HepG2 (cell line): Measurements from ENCODE around the gene GRAMD4. TPM values are rescaled to one million over a fixed set of nuclear protein-coding genes. Genes with fewer than 3 reads are reported as not detected.

Source experiments
- ATAC-seq: fragments of 200-7000 bp; cut with Tn5 transposase; 3 replicates; pipeline ENCODE4 v1.9.1; 2020; ENCODE audit warnings: mild to moderate bottlenecking, moderate library complexity
- BruUV-seq: library from RNA; stranded (reverse); fragments of 400-500 nt; replicated peaks from 2 replicates; lab custom pipeline; 2021; lab: Mats Ljungman, UMichigan
- CTCF ChIA-PET: fragments of 300-600 bp; formaldehyde crosslinking; extraction: SDS; loops from one replicate; lab custom pipeline; 2021; ENCODE audit warnings: low total read pairs, inconsistent platforms, low intra/inter-chr PET ratio; lab: Yijun Ruan, JAX
- POLR2A ChIA-PET: fragments of 350-600 bp; sonication (Branson Sonifier 250); formaldehyde crosslinking; loops from one replicate; lab custom pipeline; 2020; ENCODE audit warnings: antibody characterized with exemption, inconsistent platforms; lab: Yijun Ruan, JAX
- DNase-seq: peaks from one replicate; pipeline ENCODE4 v3.0.0-alpha.2; 2015; ENCODE audit warnings: low spot score
- FAIRE-seq: peaks from 3 replicates; lab custom pipeline; 2011; peaks lifted over from hg19 to GRCh38; lab: Jason Lieb, UNC
- H2AFZ ChIP-seq: one replicate; pipeline ENCODE4 v1.6.1; 2011; ENCODE audit warnings: low read length, inconsistent platforms
- H3K27ac ChIP-seq: fragments of 300-600 bp; 3 replicates; pipeline ENCODE4 v1.8.0; 2011; ENCODE audit warnings: mixed run types, mild to moderate bottlenecking, mixed read lengths, low read length, inconsistent platforms; ENCODE audit not compliant: insufficient read depth; ENCODE audit errors: extremely low read length
- H3K27me3 ChIP-seq, 2 experiments: fragments of 200-600 bp in 1 of 2; 2 replicates in 1 of 2; 3 replicates in 1 of 2; pipeline versions ENCODE4 v1.6.0 to v1.8.0; 2011; ENCODE audit warnings: low read length in 2 of 2, mild to moderate bottlenecking in 2 of 2, moderate library complexity in 2 of 2, inconsistent platforms in 1 of 2; ENCODE audit not compliant: insufficient read depth in 2 of 2, control insufficient read depth in 1 of 2
- H3K36me3 ChIP-seq, 2 experiments: fragments of 200-600 bp in 1 of 2; replicated peaks in 1 of 2; 2 replicates in 1 of 2; 3 replicates in 1 of 2; pipeline versions ENCODE4 v1.5.1 to v1.8.0; 2011; ENCODE audit warnings: low read length in 2 of 2, inconsistent platforms in 1 of 2; ENCODE audit not compliant: insufficient read depth in 2 of 2, control insufficient read depth in 1 of 2
- H3K4me1 ChIP-seq: 2 replicates; pipeline ENCODE4 v1.5.1; 2012; ENCODE audit warnings: low read length, inconsistent platforms; ENCODE audit not compliant: insufficient read depth
- H3K4me2 ChIP-seq: 2 replicates; pipeline ENCODE4 v1.6.0; 2011; ENCODE audit warnings: low read depth, low read length, inconsistent platforms
- H3K4me3 ChIP-seq, 3 experiments: fragments of 200-600 bp in 1 of 3; sonication (generic), shearing (Covaris generic) in 1 of 3; replicated peaks in 1 of 3; 2 replicates each; pipeline ENCODE4 v1.5.1; 2011 to 2016; ENCODE audit warnings: low read length in 3 of 3, inconsistent platforms in 2 of 3, low read depth in 2 of 3, mild to moderate bottlenecking in 2 of 3, control low read depth in 1 of 3, mixed read lengths in 1 of 3; ENCODE audit not compliant: insufficient read depth in 1 of 3
- H3K79me2 ChIP-seq: one replicate; pipeline ENCODE4 v1.6.1; 2011; ENCODE audit warnings: low read length, inconsistent platforms; ENCODE audit not compliant: insufficient read depth
- H3K9ac ChIP-seq: 2 replicates; pipeline ENCODE4 v1.6.0; 2011; ENCODE audit warnings: mild to moderate bottlenecking, low read depth, low read length, inconsistent platforms; ENCODE audit not compliant: insufficient read depth
- H3K9me3 ChIP-seq: 2 replicates; pipeline ENCODE4 v1.5.1; 2012; ENCODE audit warnings: mild to moderate bottlenecking, low read length
- H4K20me1 ChIP-seq: 2 replicates; pipeline ENCODE4 v1.6.0; 2011; ENCODE audit warnings: inconsistent platforms, mild to moderate bottlenecking, low read length, moderate library complexity; ENCODE audit not compliant: insufficient read depth
- DPF2 ChIP-seq: sonication (generic); formaldehyde crosslinking; IDR thresholded peaks from 2 replicates; pipeline ENCODE4 v1.4.0; 2020; ENCODE audit warnings: mild to moderate bottlenecking, low read depth, missing genetic modification reagents, borderline replicate concordance
- KDM2A ChIP-seq: sonication (generic); formaldehyde crosslinking; IDR thresholded peaks from 2 replicates; pipeline ENCODE4 v1.4.0; 2020; ENCODE audit warnings: low read depth, missing genetic modification reagents, borderline replicate concordance
- NR2F6 ChIP-seq, 2 experiments: IDR thresholded peaks; 2 replicates each; pipeline ENCODE4 v1.6.1; 2016; ENCODE audit warnings: antibody characterized with exemption in 1 of 2, mild to moderate bottlenecking in 1 of 2
- PHB2 ChIP-seq: fragments of 450-650 bp; IDR thresholded peaks from 2 replicates; pipeline ENCODE4 v1.6.1; 2018; ENCODE audit not compliant: partially characterized antibody
- PHF5A ChIP-seq: IDR thresholded peaks from one replicate; pipeline ENCODE4 v1.6.1; 2018; ENCODE audit warnings: low read depth, missing genetic modification reagents; ENCODE audit not compliant: unreplicated experiment
- TEAD2 ChIP-seq: sonication (generic); formaldehyde crosslinking; IDR thresholded peaks from 2 replicates; pipeline ENCODE4 v1.9.0; 2021; ENCODE audit warnings: missing genetic modification reagents
- TOE1 ChIP-seq: sonication (generic); formaldehyde crosslinking; IDR thresholded peaks from 2 replicates; pipeline ENCODE4 v1.4.0; 2020; ENCODE audit warnings: mild to moderate bottlenecking, missing genetic modification reagents
- ZNF138 ChIP-seq: sonication (generic); formaldehyde crosslinking; IDR thresholded peaks from 2 replicates; pipeline ENCODE4 v1.5.0; 2020; ENCODE audit warnings: mild to moderate bottlenecking, low read depth, missing genetic modification reagents
- ZNF430 ChIP-seq: sonication (generic); formaldehyde crosslinking; IDR thresholded peaks from 2 replicates; pipeline ENCODE4 v1.9.0; 2021; ENCODE audit warnings: mild to moderate bottlenecking, missing genetic modification reagents
- ZNF546 ChIP-seq: sonication (generic); formaldehyde crosslinking; conservative IDR thresholded peaks from 2 replicates; pipeline ENCODE4 v1.8.1; 2023; ENCODE audit warnings: mild to moderate bottlenecking, missing genetic modification reagents
- ZNF670 ChIP-seq: sonication (generic); formaldehyde crosslinking; IDR thresholded peaks from 2 replicates; pipeline ENCODE4 v1.8.0; 2022; ENCODE audit warnings: mild to moderate bottlenecking, missing genetic modification reagents, borderline replicate concordance
- WGBS: methylation state at CpG from one replicate; pipeline ENCODE4 v1.1.6; 2017; ENCODE audit warnings: low lambda C conversion rate; 5-methylcytosine and 5-hydroxymethylcytosine counted together
- in situ Hi-C: cut with HindIII; loops from 2 replicates; pipeline ENCODE4 v1.10.0; 2017; ENCODE audit warnings: low pct_unique_long_range_greater_than_20kb; ENCODE audit not compliant: extremely low pct_ligation_motif_present
- intact Hi-C: fragments of 100-400 bp; cut with micrococcal nuclease; formaldehyde crosslinking; loops from one replicate; pipeline ENCODE4 v1.10.0; 2022; ENCODE audit not compliant: unreplicated experiment
- polyA plus RNA-seq, 8 experiments: library from polyadenylated mRNA; depleted of rRNA in 3 of 8; stranded (reverse) in 7 of 8; unstranded in 1 of 8; fragments of >200 nt; fragmentation: Illumina TruSeq in 4 of 8; extraction: Trizol in 4 of 8; gene quantifications; 2 replicates each; pipeline versions ENCODE4 v1.2.1 to v1.2.3, GENCODE V29; 2011 to 2016; ENCODE audit warnings: low read depth in 4 of 8, missing spikeins in 1 of 8, mixed read lengths in 1 of 8; ENCODE audit not compliant: insufficient read depth in 1 of 8
- total RNA-seq, 5 experiments: library from RNA; depleted of rRNA; stranded (reverse); fragments of >200 nt; fragmentation: Illumina TruSeq; extraction: Trizol; gene quantifications; 2 replicates each; pipeline ENCODE4 v1.2.3, GENCODE V29; 2016; ENCODE audit warnings: low read depth in 1 of 5
- TF ChIP-seq, protein P1 (sequence below): sonication (generic); formaldehyde crosslinking; IDR thresholded peaks from 2 replicates; pipeline ENCODE4 v1.4.0; 2020; ENCODE audit warnings: missing genetic modification reagents, borderline replicate concordance
- TF ChIP-seq, protein P2 (sequence below): sonication (generic); formaldehyde crosslinking; IDR thresholded peaks from 2 replicates; pipeline ENCODE4 v1.5.1; 2020; ENCODE audit warnings: missing genetic modification reagents, mild to moderate bottlenecking, borderline replicate concordance
- TF ChIP-seq, protein P3 (sequence below): sonication (generic); formaldehyde crosslinking; conservative IDR thresholded peaks from 2 replicates; pipeline ENCODE4 v1.4.0; 2020; ENCODE audit warnings: missing genetic modification reagents

The GRAMD4 gene
- total and polyA plus RNA-seq, 2 of the 13 experiments (the other 11 are each of a cell fraction or from before 2014, with no cell fraction given) = 15.2 to 15.7 TPM

DNA sequence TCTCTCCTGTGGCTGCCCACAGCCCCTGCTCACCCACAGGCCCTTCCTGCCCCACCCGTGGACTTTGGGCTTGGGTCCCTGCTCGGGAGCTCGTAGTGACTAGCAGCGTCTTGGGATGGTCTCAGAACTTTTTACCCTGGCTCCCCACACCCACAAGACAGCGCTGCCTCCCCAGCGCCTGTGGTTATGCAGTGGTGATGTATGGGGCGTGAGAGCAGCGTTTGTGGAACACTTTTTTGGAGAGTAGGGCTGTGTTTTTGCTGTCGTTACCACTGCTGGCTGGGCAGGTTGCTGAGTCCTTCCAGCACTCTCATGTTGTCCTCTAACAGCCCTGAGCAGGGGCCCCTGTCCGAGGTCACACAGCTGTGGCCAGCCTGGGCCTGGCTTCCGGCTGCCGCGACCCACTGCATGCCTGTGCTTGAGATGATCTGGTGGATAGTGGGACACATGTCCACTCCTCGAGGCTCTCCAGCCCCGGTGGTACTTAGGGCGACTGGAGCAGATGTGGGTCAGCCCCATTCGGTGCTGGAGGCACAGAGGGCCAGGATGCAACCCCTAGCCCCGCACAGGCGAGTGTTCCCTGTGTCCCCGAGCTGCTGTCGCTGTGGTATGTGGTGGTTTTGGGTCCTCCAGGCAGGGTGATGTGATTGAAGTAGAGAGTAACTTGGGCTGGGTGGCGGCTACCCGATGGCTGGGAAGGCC is 7.1 kb upstream of the GRAMD4 start:
- H3K27me3 ChIP-seq = no peaks in the 10 kb centered on the region
- H3K79me2 ChIP-seq = peaks cover 12% of the 10 kb centered on the region
- WGBS = 10% methylated on average over 4 of the region's 23 CpGs
- ChIA-PET CTCF (no interaction called here), POLR2A (interaction anchor here (0.9 to 1.5 kb wide), 7 partner anchors 22 to 149 kb away, joined by 3 to 12 read pairs (median 5); partner anchors contain the start of gene TBC1D22A)
- H3K9me3 ChIP-seq = no peaks in the 10 kb centered on the region
- no peaks in the 10 kb centered on the region for H3K36me3 ChIP-seq
- BruUV-seq = no TSS peak
- ATAC-seq (peak; percentile 80), FAIRE-seq (no peak), DNase-seq (peak; percentile 35)
- H3K4me3 ChIP-seq = peak overlapping the region; percentile 26 to 61 (median 46); a peak in 5 of 6 replicates
- in situ Hi-C loops (no loop called here), intact Hi-C loops (loop anchor here (2.0 kb wide), 1 partner anchor 40 kb away; no protein-coding TSS in a partner anchor)
- H3K4me1 ChIP-seq = peaks cover 73% of the 10 kb centered on the region
- H3K27ac ChIP-seq = peak overlapping the region; percentile 73
- H3K4me2 ChIP-seq = peak overlapping the region; percentile 89
- H4K20me1 ChIP-seq = no peaks in the 10 kb centered on the region; the same call in 1 of the 2 replicates
- peak overlapping the region; percentile 62 for H3K9ac ChIP-seq
- H2AFZ ChIP-seq = no peak overlapping the region
- peak; percentile 89 for TF ChIP-seq ZNF546 (CRISPR knock-in tag)
- peak; percentile 53; the same call in 1 of the 2 replicates for TF ChIP-seq KDM2A (CRISPR knock-in tag)
- peak; percentile 61; the same call in 1 of the 2 replicates for TF ChIP-seq ZNF430 (CRISPR knock-in tag)
- no peak for TF ChIP-seq ZNF670 (CRISPR knock-in tag)
- TF ChIP-seq TEAD2 (CRISPR knock-in tag) = 0 out of 2 replicates have a peak, but pooled peaks have one; percentile 35
- TF ChIP-seq ZNF138 (CRISPR knock-in tag) = no peak
- 0 out of 2 replicates have a peak, but pooled peaks have one; percentile 66 for TF ChIP-seq DPF2 (CRISPR knock-in tag)
- peak; percentile 43 for TF ChIP-seq NR2F6 (IDR thresholded peaks at IDR 0.05)
- peak; percentile 66 for TF ChIP-seq NR2F6 (CRISPR knock-in tag; IDR thresholded peaks at IDR 0.05)
- TF ChIP-seq PHB2 = no peak
- no peak for TF ChIP-seq PHF5A (CRISPR knock-in tag)
- TF ChIP-seq TOE1 = no peak
- TF ChIP-seq, protein P1, sequence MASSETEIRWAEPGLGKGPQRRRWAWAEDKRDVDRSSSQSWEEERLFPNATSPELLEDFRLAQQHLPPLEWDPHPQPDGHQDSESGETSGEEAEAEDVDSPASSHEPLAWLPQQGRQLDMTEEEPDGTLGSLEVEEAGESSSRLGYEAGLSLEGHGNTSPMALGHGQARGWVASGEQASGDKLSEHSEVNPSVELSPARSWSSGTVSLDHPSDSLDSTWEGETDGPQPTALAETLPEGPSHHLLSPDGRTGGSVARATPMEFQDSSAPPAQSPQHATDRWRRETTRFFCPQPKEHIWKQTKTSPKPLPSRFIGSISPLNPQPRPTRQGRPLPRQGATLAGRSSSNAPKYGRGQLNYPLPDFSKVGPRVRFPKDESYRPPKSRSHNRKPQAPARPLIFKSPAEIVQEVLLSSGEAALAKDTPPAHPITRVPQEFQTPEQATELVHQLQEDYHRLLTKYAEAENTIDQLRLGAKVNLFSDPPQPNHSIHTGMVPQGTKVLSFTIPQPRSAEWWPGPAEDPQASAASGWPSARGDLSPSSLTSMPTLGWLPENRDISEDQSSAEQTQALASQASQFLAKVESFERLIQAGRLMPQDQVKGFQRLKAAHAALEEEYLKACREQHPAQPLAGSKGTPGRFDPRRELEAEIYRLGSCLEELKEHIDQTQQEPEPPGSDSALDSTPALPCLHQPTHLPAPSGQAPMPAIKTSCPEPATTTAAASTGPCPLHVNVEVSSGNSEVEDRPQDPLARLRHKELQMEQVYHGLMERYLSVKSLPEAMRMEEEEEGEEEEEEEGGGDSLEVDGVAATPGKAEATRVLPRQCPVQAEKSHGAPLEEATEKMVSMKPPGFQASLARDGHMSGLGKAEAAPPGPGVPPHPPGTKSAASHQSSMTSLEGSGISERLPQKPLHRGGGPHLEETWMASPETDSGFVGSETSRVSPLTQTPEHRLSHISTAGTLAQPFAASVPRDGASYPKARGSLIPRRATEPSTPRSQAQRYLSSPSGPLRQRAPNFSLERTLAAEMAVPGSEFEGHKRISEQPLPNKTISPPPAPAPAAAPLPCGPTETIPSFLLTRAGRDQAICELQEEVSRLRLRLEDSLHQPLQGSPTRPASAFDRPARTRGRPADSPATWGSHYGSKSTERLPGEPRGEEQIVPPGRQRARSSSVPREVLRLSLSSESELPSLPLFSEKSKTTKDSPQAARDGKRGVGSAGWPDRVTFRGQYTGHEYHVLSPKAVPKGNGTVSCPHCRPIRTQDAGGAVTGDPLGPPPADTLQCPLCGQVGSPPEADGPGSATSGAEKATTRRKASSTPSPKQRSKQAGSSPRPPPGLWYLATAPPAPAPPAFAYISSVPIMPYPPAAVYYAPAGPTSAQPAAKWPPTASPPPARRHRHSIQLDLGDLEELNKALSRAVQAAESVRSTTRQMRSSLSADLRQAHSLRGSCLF (CRISPR knock-in tag) = no peak
- TF ChIP-seq, protein P2, sequence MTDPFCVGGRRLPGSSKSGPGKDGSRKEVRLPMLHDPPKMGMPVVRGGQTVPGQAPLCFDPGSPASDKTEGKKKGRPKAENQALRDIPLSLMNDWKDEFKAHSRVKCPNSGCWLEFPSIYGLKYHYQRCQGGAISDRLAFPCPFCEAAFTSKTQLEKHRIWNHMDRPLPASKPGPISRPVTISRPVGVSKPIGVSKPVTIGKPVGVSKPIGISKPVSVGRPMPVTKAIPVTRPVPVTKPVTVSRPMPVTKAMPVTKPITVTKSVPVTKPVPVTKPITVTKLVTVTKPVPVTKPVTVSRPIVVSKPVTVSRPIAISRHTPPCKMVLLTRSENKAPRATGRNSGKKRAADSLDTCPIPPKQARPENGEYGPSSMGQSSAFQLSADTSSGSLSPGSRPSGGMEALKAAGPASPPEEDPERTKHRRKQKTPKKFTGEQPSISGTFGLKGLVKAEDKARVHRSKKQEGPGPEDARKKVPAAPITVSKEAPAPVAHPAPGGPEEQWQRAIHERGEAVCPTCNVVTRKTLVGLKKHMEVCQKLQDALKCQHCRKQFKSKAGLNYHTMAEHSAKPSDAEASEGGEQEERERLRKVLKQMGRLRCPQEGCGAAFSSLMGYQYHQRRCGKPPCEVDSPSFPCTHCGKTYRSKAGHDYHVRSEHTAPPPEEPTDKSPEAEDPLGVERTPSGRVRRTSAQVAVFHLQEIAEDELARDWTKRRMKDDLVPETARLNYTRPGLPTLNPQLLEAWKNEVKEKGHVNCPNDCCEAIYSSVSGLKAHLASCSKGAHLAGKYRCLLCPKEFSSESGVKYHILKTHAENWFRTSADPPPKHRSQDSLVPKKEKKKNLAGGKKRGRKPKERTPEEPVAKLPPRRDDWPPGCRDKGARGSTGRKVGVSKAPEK (CRISPR knock-in tag) = no peak
- TF ChIP-seq, protein P3, sequence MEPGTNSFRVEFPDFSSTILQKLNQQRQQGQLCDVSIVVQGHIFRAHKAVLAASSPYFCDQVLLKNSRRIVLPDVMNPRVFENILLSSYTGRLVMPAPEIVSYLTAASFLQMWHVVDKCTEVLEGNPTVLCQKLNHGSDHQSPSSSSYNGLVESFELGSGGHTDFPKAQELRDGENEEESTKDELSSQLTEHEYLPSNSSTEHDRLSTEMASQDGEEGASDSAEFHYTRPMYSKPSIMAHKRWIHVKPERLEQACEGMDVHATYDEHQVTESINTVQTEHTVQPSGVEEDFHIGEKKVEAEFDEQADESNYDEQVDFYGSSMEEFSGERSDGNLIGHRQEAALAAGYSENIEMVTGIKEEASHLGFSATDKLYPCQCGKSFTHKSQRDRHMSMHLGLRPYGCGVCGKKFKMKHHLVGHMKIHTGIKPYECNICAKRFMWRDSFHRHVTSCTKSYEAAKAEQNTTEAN (CRISPR knock-in tag) = peak; percentile 76
